DMS114 treated with DMSO at 0.1 percent for 48 hours (cell line): Measurements from ENCODE around the gene HNRNPC.
"Not testable (repeated sequence)": the region's sequence is repeated elsewhere in the genome, so short reads cannot be mapped to it uniquely, and the experiment has no call there.

ENCODE experiments used
- DNase-seq: peaks from one replicate; lab custom pipeline; 2025; ENCODE audit not compliant: unreplicated experiment; lab: John Stamatoyannopoulos, UW

HNRNPC gene

GRCh38 chr14:21272661-21273060 lies 3.4 kb upstream of the HNRNPC start:
- DNase-seq = not testable (repeated sequence)

DNA sequence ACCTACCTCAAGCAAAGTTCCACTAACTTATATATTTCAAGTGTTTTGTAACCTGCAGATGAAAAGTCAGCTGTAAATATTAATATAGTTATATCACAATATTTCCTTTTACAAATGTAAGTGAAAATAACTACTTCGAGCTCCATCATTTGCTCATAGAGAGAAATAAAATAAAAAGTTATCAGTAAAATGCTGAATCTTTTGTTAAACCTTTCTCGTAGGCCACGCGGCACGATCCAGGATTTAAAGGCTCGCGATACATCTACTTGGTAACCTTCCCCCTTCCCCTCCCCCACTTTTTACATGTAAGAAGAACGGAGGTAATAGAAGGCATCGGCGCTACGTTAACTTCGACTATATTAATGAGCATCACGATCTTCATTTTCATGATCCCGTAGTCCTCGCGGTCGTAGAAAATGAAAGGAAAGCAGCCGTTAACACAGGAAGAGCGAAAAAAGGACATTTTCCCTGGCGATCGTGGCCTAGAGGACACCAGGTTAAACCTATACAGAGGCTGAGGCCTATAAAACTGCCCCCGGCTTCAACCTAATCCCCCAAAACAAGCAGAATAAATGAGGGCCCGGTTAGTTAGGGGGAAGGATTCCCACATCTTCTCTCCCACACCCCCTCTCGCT lies 508 bp downstream of the HNRNPC start:
- peak; percentile 21 for DNase-seq

DNA sequence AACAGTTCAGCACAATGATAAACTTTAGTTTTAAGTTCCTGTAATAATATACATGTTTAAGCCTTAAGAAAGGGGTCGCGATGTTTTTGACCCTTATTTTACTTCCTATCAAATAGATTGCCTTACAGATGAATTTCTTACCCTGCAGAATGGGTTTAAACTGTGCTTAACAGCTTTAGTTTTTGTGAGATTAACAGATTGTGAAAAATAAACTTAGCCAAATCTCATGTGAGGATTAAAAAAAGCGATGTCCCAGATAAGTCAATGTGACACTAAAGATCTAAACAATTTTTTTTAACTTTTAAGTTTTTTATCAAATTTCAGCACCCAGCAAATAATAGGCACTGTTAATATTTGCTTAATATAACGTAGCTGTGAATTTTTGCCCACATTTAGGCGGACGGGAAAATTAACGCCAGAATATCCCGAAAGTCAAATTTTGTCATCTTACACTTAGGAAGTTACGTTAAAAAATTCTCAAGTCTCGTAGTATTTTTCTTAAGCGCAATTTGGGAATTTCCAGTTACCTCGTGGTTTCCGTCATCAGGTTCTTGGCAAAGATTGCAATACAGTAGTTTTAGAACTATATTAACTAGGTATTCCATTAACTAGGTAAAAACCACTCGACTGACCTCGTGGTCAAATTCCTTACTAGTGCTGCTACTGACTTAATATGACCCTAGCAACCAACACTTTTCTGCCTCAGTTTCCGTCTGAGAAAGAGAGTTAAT lies 1.2 kb downstream of the HNRNPC start:
- no peak for DNase-seq

- no peak for DNase-seq
These were observed 1.8 kb downstream of the HNRNPC start for GRCh38 chr14:21267431-21267845.

DNA sequence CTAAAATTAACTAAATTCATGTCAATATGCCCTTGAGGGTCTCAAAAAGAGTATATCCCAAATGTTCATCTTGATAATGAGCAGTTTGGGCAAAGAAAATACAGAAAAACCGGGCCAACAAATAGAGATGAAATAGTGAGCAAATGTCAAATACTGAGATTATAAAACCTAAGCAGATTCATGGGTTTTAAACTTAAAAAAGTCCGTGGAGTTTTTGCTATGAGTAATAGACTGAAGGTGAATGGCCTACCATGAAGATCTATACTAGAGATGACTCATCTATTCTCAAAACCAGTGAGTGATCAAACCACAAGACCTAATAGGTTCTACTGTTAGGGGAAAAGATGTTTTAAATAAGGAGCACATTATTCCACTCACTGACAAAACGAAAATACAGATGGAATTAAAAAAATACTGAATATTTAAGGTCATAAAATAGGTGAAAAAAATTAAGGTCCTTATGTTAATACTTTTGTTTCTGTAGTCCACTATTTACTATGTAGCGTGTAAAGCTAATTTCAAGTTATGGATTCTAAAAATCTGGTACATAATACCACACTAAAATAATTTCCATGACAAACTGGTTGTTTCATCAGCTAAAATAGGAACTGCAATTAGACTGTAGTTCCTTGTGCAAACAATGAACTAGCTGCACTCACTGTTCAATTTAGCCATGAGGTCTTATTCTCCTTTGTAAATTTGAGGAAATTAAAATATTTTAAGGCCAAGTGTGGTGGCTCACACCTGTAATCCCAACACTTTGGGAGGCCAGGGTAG lies 5.0 kb downstream of the HNRNPC start:
- DNase-seq = no peak

DNA sequence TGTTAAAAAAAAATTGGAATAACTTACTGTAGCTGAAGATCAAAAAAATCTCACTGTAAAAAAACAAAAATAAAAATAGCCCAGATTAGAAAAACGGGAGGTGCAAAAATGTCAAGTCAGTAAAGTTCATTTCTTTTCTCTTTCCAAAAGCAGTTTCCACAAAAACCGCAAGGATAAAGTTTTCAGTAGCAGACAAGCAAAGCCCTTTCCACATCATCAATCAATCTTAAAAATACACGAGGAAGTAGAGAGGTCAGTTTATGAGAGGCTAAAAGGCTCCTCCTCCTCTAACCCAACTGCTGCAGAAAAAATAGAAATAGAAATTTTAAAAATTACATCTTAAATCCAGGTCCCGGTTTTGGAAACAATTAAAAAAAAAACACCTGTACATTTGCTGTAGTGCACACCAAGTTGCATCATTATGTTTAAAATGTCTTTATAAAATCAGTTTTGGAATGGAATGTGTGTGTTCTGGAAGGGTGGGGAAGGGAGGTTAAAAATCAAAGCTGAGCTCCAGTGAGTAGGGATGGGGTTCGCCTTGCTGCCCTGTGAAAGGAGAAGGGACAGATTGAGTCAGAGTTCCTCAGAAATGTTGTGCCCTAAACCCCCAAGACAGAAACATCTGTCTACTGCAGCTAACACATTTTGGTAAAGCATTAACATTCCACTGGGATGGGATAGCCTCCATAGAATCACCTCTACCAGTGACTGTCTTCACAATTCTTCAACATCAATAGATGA lies 5.8 kb downstream of the HNRNPC start:
- DNase-seq = no peak

GRCh38 chr14:21262410-21262809 lies 6.8 kb downstream of the HNRNPC start:
- no peak for DNase-seq

GRCh38 chr14:21261824-21262223 lies 7.4 kb downstream of the HNRNPC start:
- no peak for DNase-seq

- no peak for DNase-seq
These were observed 10.1 kb downstream of the HNRNPC start for GRCh38 chr14:21258889-21259787.

DNA sequence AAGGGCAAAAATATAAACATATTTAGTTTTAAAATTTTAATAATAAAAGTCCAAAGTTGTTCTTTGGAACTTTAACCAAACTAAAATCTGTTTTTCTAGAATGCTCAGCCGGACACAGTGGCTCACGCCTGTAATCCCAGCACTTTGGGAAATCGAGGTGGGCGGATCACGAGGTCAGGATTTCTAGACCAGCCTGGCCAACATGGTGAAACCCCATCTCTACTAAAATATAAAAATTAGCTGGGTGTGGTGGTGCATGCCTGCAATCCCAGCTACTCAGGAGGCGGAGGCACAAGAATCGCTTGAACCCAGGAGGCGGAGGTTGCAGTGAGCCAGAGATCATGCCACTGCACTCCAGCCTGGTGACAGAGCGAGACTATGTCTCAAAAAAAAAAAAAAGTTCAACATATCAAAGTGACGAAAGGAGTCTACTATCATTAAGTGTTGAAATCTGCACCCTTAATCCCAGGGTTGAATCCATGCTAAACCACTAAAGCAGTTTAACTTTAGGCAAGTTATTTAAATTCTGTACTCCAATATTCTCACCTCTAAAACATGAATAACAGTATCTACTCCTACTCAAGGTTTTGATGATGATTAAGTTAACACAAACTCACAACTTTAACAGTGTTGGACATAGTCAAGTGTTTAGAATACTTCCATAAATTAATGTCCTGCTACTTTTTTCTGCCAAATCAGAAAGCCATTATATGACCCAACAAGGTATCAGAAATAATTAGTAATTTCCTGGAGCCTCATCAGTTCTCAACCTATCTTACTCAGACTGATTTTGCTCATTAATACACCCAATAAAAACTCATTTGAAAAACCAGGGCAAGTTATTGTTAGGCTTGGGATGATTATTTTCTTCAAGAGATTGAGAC lies 11.0 kb downstream of the HNRNPC start:
- no peak for DNase-seq

DNA sequence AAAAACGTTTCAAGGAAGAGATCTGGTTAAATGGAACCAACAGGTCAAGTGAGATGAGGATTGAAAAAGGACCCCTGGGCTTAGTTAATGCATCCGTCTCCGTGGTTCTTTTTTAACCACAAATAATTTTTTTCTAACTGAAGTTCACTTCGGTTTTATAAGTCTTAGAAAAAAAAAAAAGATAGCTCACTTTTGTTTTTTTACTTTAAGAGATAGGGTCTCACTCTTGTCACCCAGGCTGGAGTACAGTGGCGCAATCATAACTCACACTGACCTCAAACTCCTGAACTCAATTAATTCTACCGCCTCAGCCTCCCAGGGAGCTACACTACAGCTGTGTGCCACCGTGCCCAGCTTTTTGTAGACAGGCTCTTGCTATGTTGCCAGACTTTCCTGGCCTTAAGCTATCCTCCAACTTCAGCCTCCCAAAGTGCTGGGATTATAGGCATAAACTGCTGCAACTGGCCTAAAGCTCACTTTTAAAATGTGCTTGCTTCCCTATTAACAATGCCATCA lies 11.8 kb downstream of the HNRNPC start:
- no peak for DNase-seq

DNA sequence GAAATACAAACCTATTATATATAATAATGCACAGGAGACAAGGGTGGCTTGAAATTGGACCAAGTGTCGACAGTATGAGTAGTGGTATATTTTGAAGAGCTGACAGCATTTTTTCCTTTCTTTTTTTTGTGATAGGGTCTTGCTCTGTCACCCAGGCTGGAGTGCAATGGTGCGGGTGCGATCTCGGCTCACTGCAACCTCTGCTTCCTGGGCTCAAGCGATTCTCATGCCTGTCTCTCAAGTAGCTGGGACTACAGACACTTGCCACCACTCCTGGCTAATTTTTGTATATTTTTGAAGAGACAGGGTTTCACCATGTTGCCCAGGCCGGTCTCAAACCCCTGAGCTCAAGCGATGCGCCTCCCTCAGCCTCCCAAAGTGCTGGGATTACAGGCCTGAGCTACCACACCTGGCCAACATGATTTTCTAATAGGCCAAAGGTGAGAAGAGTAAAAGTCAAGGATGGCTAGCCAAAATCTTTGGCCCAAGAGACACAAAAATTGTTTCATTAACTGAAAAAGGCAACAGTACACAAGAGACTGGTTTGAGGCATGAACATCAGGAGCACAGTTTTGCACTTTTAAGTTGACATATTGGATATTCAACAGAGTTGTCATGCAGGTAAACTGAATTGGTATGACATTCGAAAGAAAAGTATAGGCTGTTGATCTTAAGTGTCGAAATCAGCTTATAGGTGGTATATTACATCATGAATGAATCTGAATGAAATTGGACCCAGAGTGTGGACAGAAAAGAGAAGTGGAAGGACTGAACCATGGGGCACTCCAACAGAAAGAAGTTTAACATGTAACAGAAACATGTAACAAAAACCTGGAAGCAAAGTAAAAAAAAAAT lies 12.5 kb downstream of the HNRNPC start:
- no peak for DNase-seq

DNA sequence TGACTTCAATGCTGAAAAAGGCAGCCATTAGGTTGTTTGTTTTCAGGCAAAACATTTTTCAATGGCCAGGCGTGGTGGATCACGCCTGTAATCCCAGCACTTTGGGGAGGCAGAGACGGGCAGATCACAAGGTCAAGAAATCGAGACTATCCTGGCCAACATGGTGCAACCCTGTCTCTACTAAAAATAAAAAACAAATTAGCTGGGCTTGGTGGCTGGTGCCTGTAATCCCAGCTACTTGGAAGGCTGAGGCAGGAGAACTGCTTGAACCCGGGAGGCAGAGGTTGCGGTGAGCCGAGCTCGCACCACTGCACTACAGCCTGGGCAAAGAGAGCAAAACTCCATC lies 13.2 kb downstream of the HNRNPC start:
- DNase-seq = not testable (repeated sequence)

DNA sequence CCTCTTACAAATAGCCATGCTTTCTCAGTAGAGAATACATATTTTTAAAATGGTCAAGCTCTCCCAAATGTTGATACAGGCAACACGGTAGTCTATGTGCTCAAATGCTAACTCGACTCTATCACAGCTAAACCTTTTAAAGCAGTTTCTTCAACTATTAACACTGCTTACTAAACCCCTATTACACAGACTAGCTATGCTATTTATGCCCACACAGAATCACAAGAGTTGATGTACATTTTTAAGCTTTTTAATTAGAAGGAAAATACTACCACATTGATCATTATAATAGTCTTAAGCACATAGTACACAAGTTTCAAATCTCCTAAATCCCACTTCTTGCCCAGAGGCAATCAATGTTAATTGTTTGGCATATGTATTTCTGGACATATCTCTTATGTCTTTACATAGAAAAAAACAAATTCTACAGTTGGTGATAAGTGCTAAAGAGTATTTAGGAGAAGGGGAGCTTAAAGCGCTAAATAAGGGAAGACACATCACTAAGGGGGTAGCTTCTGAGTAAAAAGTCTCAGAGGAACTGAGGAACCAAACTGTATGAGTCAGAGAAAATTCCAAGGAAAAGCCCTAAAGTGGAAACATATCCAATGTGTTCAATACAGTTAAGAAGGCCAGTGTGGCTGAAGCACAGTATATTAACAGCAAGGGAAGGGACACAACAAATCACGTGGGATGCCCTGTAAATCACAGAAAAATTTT lies 13.7 kb downstream of the HNRNPC start:
- DNase-seq = no peak

DNA sequence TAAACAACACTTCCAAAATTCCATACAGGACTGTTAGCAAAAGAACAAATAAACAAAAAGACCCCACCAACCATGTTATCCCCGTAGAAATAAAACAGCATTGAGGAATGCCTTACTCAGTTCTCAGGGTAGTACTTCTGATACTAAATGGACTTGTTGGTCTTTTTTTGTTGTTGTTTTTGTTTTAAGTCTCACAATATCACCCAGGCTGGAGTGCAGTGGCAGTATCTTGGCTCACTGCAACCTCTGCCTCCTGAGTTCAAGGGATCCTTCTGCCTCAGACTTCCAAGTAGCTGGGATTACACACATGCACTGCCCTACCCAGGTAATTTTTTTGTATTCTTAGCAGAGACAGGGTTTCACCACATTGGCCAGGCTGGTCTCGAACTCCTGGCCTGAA lies 17.1 kb downstream of the HNRNPC start:
- DNase-seq = no peak

DNA sequence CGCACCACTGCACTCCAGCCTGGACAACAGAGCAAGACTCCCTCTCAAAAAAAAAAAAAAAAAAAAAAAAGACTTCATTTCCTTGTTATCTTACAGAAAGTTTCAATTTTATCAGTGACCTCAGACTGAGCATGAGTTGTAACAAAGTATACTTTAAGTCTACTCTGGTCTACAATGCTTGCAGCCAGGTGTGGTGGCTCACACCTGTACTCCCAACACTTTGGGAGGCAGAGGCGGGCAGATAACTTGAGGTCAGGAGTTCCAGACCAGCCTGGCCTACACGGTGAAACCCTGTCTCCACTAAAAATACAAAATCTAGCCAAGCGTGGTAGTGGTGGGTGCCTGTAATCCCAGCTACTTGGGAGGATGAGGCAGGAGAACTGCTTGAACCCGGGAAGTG lies 18.0 kb downstream of the HNRNPC start:
- no peak for DNase-seq

GRCh38 chr14:21248739-21249411 lies 20.4 kb downstream of the HNRNPC start:
- DNase-seq = no peak
